ENCODE data around the gene SLC38A1. TPM values are rescaled to one million over a fixed set of nuclear protein-coding genes. Genes with fewer than 3 reads are reported as not detected.

SLC38A1 gene
- total and polyA plus RNA-seq, 2 donors from 2014 or later = 13.3 to 124 TPM

DNA sequence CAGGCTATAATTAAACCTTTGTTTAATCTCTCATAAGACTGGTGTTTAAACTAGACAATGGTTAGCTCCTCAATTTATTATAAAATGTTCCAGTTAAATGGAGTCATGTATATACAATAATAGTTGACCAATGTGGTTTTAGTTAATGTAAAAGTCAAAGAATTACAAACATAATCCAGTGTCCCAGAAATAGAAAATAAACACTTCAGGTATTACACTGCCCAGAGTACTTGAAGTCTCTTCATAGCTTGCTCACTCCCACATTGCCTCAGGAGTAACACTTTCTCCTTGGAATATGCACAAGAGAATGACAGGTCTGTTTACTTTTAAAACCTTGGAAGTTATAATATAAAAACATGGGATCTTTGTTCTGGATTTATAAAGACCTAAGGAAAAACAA lies 60.5 kb downstream of the SLC38A1 start:
- TF ChIP-seq, protein P1, sequence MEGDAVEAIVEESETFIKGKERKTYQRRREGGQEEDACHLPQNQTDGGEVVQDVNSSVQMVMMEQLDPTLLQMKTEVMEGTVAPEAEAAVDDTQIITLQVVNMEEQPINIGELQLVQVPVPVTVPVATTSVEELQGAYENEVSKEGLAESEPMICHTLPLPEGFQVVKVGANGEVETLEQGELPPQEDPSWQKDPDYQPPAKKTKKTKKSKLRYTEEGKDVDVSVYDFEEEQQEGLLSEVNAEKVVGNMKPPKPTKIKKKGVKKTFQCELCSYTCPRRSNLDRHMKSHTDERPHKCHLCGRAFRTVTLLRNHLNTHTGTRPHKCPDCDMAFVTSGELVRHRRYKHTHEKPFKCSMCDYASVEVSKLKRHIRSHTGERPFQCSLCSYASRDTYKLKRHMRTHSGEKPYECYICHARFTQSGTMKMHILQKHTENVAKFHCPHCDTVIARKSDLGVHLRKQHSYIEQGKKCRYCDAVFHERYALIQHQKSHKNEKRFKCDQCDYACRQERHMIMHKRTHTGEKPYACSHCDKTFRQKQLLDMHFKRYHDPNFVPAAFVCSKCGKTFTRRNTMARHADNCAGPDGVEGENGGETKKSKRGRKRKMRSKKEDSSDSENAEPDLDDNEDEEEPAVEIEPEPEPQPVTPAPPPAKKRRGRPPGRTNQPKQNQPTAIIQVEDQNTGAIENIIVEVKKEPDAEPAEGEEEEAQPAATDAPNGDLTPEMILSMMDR (IDR thresholded peaks at IDR 0.05; ENCODE audit: borderline replicate concordance, extremely low read depth, insufficient read depth) = no peak
- FAIRE-seq (no peak), DNase-seq (no peak)
- Histone ChIP-seq H3K4me1 (ENCODE audit: control insufficient read depth in 2 of 3, insufficient read depth in 2 of 3, low read depth in 1 of 3, low read length in 3 of 3) (no peaks in the 10 kb centered on the region), H3K27me3 (ENCODE audit: control insufficient read depth, insufficient read depth, low read length) (no peaks in the 10 kb centered on the region), H3K4me3 (ENCODE audit: low read length in 3 of 3) (no peak overlapping the region), H3K27ac (ENCODE audit: low read depth in 2 of 2, low read length in 2 of 2) (no peak overlapping the region), H3K9me3 (ENCODE audit: control insufficient read depth in 2 of 3, insufficient read depth in 1 of 3, low read length in 3 of 3) (no peaks in the 10 kb centered on the region), H3K36me3 (ENCODE audit: control insufficient read depth in 2 of 3, insufficient read depth in 3 of 3, low read length in 3 of 3) (no peaks in the 10 kb centered on the region), H3K9ac (ENCODE audit: low read length in 3 of 3) (no peak overlapping the region)
- intact Hi-C loops (cut with DNase I) = no loop called here

GRCh38 chr12:46207644-46208043 lies 61.2 kb downstream of the SLC38A1 start:
- Histone ChIP-seq H3K9ac (ENCODE audit: low read length in 3 of 3) (no peak overlapping the region), H3K4me1 (ENCODE audit: control insufficient read depth in 2 of 3, insufficient read depth in 2 of 3, low read depth in 1 of 3, low read length in 3 of 3) (no peaks in the 10 kb centered on the region), H3K36me3 (ENCODE audit: control insufficient read depth in 2 of 3, insufficient read depth in 3 of 3, low read length in 3 of 3) (peaks cover 0 to 2% (median 0%) of the 10 kb centered on the region in 3 donors), H3K4me3 (ENCODE audit: low read length in 3 of 3) (no peak overlapping the region), H3K27me3 (ENCODE audit: control insufficient read depth, insufficient read depth, low read length) (no peaks in the 10 kb centered on the region), H3K27ac (ENCODE audit: low read depth in 2 of 2, low read length in 2 of 2) (no peak overlapping the region), H3K9me3 (ENCODE audit: control insufficient read depth in 2 of 3, insufficient read depth in 1 of 3, low read length in 3 of 3) (no peaks in the 10 kb centered on the region)
- DNase-seq (no peak), FAIRE-seq (no peak)
- intact Hi-C loops (cut with DNase I) = no loop called here
- TF ChIP-seq, protein P1 (IDR thresholded peaks at IDR 0.05; ENCODE audit: borderline replicate concordance, extremely low read depth, insufficient read depth) = no peak

DNA sequence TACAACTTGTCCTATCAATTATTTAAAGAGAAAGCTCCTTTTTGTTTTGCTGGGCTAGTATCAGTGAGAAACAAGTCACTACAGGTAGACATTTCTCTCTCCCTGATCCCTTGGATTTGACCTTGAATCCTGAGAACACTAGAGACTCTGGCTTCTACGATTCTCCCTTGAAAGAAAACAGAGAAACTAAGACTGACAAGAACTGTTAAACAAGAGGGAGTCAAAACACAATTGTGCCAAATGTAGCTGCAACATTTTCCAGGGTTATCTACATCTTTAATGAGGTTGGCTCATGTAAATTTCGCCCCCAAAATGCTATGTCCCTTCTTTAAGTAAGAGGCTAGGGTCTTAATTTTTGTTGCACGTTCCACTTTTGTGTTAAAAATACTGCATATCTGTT lies 62.4 kb downstream of the SLC38A1 start:
- no peak overlapping the region for H3K4me3 ChIP-seq (ENCODE audit: low read length in 3 of 3)
- H3K9me3 ChIP-seq (ENCODE audit: control insufficient read depth in 2 of 3, insufficient read depth in 1 of 3, low read length in 3 of 3) = no peaks in the 10 kb centered on the region
- H3K4me1 ChIP-seq (ENCODE audit: control insufficient read depth in 2 of 3, insufficient read depth in 2 of 3, low read depth in 1 of 3, low read length in 3 of 3) = no peaks in the 10 kb centered on the region
- DNase-seq (no peak), FAIRE-seq (no peak)
- no peaks in the 10 kb centered on the region for H3K27me3 ChIP-seq (ENCODE audit: control insufficient read depth, insufficient read depth, low read length)
- intact Hi-C loops (cut with DNase I) = no loop called here
- H3K36me3 ChIP-seq (ENCODE audit: control insufficient read depth in 2 of 3, insufficient read depth in 3 of 3, low read length in 3 of 3) = peaks cover 0 to 2% (median 0%) of the 10 kb centered on the region in 3 donors
- H3K9ac ChIP-seq (ENCODE audit: low read length in 3 of 3) = no peak overlapping the region
- H3K27ac ChIP-seq (ENCODE audit: low read depth in 2 of 2, low read length in 2 of 2) = no peak overlapping the region
- TF ChIP-seq, protein P1 (IDR thresholded peaks at IDR 0.05; ENCODE audit: borderline replicate concordance, extremely low read depth, insufficient read depth) = no peak

DNA sequence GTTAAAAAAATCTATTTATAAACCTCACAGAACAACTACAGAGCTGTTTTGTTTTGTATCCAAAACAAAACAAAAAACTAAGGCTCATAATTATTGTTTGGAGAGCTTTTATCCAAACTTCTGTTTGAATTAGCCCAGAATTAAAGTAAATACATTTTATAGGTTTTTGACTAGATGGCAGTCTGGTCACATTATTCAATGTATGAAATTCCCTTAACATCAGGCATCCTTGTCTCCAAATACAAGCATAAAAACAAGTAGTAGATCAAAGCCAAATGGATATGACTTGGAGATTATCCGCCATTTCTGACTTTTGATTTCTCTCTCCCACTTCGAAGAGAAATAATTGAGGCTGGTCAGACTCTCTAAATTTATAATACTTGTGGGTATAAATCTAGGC lies 63.5 kb downstream of the SLC38A1 start:
- no peaks in the 10 kb centered on the region for H3K27me3 ChIP-seq (ENCODE audit: control insufficient read depth, insufficient read depth, low read length)
- intact Hi-C loops (cut with DNase I) = no loop called here
- H3K36me3 ChIP-seq (ENCODE audit: control insufficient read depth in 2 of 3, insufficient read depth in 3 of 3, low read length in 3 of 3) = peaks cover 0 to 2% (median 0%) of the 10 kb centered on the region in 3 donors
- H3K9ac ChIP-seq (ENCODE audit: low read length in 3 of 3) = no peak overlapping the region
- no peak overlapping the region for H3K27ac ChIP-seq (ENCODE audit: low read depth in 2 of 2, low read length in 2 of 2)
- FAIRE-seq = no peak
- H3K9me3 ChIP-seq (ENCODE audit: control insufficient read depth in 2 of 3, insufficient read depth in 1 of 3, low read length in 3 of 3) = no peaks in the 10 kb centered on the region
- TF ChIP-seq, protein P1 (IDR thresholded peaks at IDR 0.05; ENCODE audit: borderline replicate concordance, extremely low read depth, insufficient read depth) = no peak
- no peak overlapping the region for H3K4me3 ChIP-seq (ENCODE audit: low read length in 3 of 3)
- H3K4me1 ChIP-seq (ENCODE audit: control insufficient read depth in 2 of 3, insufficient read depth in 2 of 3, low read depth in 1 of 3, low read length in 3 of 3) = no peaks in the 10 kb centered on the region
- DNase-seq = no peak
